HEK293T (cell line): ENCODE measurements around the gene ASXL1.

Experiments
- CTBP1 ChIP-seq: fragments of 450-650 bp; IDR thresholded peaks from 2 replicates; pipeline ENCODE4 v1.6.1; 2016; ENCODE audit warnings: borderline replicate concordance
- ELF4 ChIP-seq: fragments of 450-650 bp; IDR thresholded peaks from 2 replicates; pipeline ENCODE4 v1.6.1; 2017; ENCODE audit warnings: antibody characterized with exemption
- FOXM1 ChIP-seq: fragments of 450-650 bp; IDR thresholded peaks from 2 replicates; pipeline ENCODE4 v1.6.1; 2017; ENCODE audit warnings: mild to moderate bottlenecking, borderline replicate concordance
- HDGF ChIP-seq: fragments of 450-650 bp; IDR thresholded peaks from 2 replicates; pipeline ENCODE4 v1.6.1; 2017; ENCODE audit warnings: antibody characterized with exemption, borderline replicate concordance
- L3MBTL2 ChIP-seq: fragments of 450-650 bp; conservative IDR thresholded peaks from 2 replicates; pipeline ENCODE4 v1.6.1; 2016; ENCODE audit warnings: mild to moderate bottlenecking
- SP1 ChIP-seq: fragments of 450-650 bp; IDR thresholded peaks from 2 replicates; pipeline ENCODE4 v1.6.1; 2017
- SUZ12 ChIP-seq: fragments of 450-650 bp; IDR thresholded peaks from 2 replicates; pipeline ENCODE4 v1.6.1; 2016; ENCODE audit warnings: mild to moderate bottlenecking
- ZNF384 ChIP-seq: fragments of 450-650 bp; IDR thresholded peaks from 2 replicates; pipeline ENCODE4 v1.6.1; 2016
- TF ChIP-seq, protein P1 (sequence below): fragments of 450-650 bp; IDR thresholded peaks from 2 replicates; pipeline ENCODE4 v1.6.1; 2016

DNA sequence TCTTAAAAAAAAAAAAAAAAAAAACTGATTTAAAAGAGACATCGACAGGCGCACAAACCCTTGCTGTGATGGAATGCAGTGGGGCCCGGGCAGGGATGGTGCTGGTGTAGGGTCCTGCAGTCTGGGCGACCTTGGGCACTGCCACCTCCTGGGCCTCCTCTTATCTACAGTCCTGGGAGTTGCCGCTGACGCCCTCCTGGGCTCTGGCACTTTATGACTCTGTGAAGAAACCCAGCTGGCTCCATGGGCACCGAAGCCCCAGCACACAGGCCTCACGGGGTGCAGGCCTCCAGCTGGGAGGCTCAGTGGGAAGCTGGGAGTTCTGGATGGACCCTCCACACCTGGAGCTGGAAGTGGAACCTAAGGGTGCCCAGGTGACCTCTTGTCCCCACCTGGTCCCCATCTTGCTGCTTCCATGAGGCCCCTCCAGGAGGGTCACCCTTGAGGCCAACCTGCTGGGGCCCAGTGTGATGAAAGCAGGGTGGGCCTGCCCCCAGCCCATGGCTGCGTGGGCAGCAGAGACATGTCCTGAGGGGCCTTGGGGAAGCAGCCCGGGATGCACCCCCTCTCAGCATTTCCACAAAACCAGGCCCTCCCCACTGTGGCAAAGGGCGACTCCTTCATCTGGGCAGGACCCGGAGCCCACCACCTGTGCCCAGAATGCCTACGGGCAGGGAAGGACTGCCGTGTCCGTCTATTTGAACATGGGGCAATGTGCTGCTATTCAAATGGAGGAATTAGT, 104.9 kb downstream of the ASXL1 start:
- no peak for TF ChIP-seq SUZ12
- no peak for TF ChIP-seq CTBP1
- TF ChIP-seq L3MBTL2, result no peak
- no peak for TF ChIP-seq SP1
- TF ChIP-seq FOXM1, result no peak
- TF ChIP-seq ELF4, result no peak
- no peak for TF ChIP-seq ZNF384
- TF ChIP-seq HDGF, result no peak
- TF ChIP-seq, protein P1, sequence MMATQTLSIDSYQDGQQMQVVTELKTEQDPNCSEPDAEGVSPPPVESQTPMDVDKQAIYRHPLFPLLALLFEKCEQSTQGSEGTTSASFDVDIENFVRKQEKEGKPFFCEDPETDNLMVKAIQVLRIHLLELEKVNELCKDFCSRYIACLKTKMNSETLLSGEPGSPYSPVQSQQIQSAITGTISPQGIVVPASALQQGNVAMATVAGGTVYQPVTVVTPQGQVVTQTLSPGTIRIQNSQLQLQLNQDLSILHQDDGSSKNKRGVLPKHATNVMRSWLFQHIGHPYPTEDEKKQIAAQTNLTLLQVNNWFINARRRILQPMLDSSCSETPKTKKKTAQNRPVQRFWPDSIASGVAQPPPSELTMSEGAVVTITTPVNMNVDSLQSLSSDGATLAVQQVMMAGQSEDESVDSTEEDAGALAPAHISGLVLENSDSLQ, result no peak
